Motor neuron (in vitro differentiated cells): ENCODE data around the gene KRTAP12-3. TPM values are rescaled to one million over a fixed set of nuclear protein-coding genes. Genes with fewer than 3 reads are reported as not detected.

Experiments used
- ATAC-seq, 8 experiments: fragments of 200-7000 bp; cut with Tn5 transposase; replicated peaks in 6 of 8; 2 replicates each; pipeline ENCODE4 v1.8.0; 2021; ENCODE audit warnings: mild to moderate bottlenecking in 8 of 8, moderate library complexity in 8 of 8
- H3K27ac ChIP-seq, 2 donors: fragments of 250-450 bp; sonication (Bioruptor Pico); 2 replicates each; pipeline ENCODE4 v1.9.0; 2021; ENCODE audit warnings: antibody characterized with exemption in 2 of 2, mild to moderate bottlenecking in 2 of 2, moderate library complexity in 1 of 2
- H3K4me1 ChIP-seq, 2 donors: fragments of 250-450 bp; sonication (Bioruptor Pico); replicated peaks in 1 of 2; 2 replicates each; pipeline ENCODE4 v1.6.1; 2021; ENCODE audit warnings: antibody characterized with exemption in 2 of 2, mild to moderate bottlenecking in 2 of 2, moderate library complexity in 1 of 2
- H3K4me3 ChIP-seq, 5 donors: fragments of 250-450 bp; sonication (Bioruptor Pico); 2 replicates each; pipeline ENCODE4 v1.9.0; 2021; ENCODE audit warnings: antibody characterized with exemption in 5 of 5, mild to moderate bottlenecking in 5 of 5, moderate library complexity in 4 of 5
- WGBS, 10 experiments: fragments of 450-650 bp; shearing (Covaris generic); methylation state at CpG; one replicate each; pipeline ENCODE4 v1.0.0; 2022; 5-methylcytosine and 5-hydroxymethylcytosine counted together
- in situ Hi-C, 9 experiments: fragments of 400-800 bp; cut with MboI; loops; one replicate each; pipeline ENCODE4 v1.15.0; 2021; ENCODE audit warnings: low sequenced_read_pairs in 9 of 9, low pct_unique_long_range_greater_than_20kb in 2 of 9; ENCODE audit not compliant: unreplicated experiment in 9 of 9
- total RNA-seq, 8 experiments: library from RNA; unstranded; fragments of 300-600 nt; gene quantifications; 2 replicates each; pipeline versions ENCODE4 v1.2.3 to v1.2.4, GENCODE V29; 2022

Gene KRTAP12-3
- total RNA-seq, 8 experiments from 2014 or later = not detected

DNA sequence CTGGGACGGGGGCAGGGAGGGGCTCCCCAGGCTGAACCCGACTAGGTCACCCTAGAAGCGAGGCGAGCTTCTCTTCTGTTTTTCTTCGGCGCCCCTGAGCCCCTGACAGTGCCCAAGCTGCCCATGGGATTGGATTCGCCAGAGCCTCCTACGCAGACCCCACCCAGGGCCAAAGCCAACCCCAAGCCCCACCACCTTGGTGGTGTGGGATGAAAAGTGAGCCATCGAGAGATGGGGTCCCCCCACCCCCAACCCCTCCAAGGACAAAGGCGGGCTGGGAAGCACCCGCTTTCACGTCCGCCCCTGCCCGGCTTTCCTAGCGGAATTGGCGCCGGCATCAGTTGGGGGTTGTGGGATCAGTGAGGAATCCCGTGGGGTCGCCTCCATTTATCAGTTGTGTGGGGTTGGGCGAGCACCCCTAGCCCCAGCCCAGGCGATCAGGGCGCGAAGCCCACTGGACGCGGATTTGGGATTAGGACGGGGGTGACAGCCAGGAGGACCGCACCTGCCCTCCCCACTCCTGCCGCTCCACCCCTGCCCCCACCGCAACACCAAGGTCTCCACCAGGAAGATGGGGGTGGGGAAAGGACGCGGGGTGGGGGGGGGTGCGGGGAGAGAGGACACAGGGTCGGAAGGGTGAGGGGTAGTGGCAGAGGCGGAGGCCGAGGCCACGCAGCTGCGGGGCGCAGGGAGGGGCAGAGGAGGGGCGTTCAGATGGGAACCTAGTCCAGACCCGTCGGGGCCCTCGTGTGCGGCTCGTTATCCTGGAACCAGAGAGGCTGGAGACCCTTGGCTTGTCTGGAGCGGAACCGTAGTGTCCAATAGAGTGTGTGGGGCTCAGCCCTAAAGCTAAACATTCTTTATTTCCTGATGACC is 49.2 kb downstream of the KRTAP12-3 start:
- in situ Hi-C loops = no loop called here
- H3K4me1 ChIP-seq = peaks cover 47 to 53% of the 10 kb centered on the region in 2 donors
- H3K27ac ChIP-seq = no peak overlapping the region

More for the DNA sequence above, 49.2 kb downstream of the KRTAP12-3 start:
- H3K4me3 ChIP-seq = no peak overlapping the region
- no peak for ATAC-seq
- 0 to 40% (median 0%) methylated on average over 1 to 2 of the region's 46 CpGs; no CpG with 5 or more reads in 7 of the 10 experiments for WGBS, 10 experiments

Other genes with a start within 250 kb of the KRTAP12-3 start
- gene LRRC3, start 202.4 kb upstream of the KRTAP12-3 start, total RNA-seq = 1 to 10 TPM in 5 of 8 experiments, under 1 TPM in 3; 0.18 to 4.8 (median 2.6) TPM
- gene KRTAP10-1, start 117.7 kb upstream of the KRTAP12-3 start, total RNA-seq = 1 to 10 TPM in 1 of 8 experiments, under 1 TPM in 2, not detected in 5; 0.18 to 1.1 (median 0.25) TPM
- gene KRTAP10-2, start 106.4 kb upstream of the KRTAP12-3 start, total RNA-seq = 1 to 10 TPM in 1 of 8 experiments, under 1 TPM in 3, not detected in 4; 0.17 to 1.1 (median 0.47) TPM
- gene KRTAP10-3, start 99.1 kb upstream of the KRTAP12-3 start, total RNA-seq = 1 to 10 TPM in 1 of 8 experiments, under 1 TPM in 4, not detected in 3; 0.23 to 1.1 (median 0.46) TPM
- under 1 TPM in 3 of 8 experiments, not detected in 5; 0.41 to 1.00 (median 0.87) TPM for gene KRTAP10-4, start 84.2 kb upstream of the KRTAP12-3 start, total RNA-seq
- gene KRTAP10-5, start 77.3 kb upstream of the KRTAP12-3 start, total RNA-seq = 1 to 10 TPM in 1 of 8 experiments, under 1 TPM in 3, not detected in 4; 0.17 to 1.1 (median 0.43) TPM
- gene KRTAP10-6, start 65.4 kb upstream of the KRTAP12-3 start, total RNA-seq = under 1 TPM in 4 of 8 experiments, not detected in 4; 0.23 to 0.71 (median 0.35) TPM
- under 1 TPM in 3 of 8 experiments, not detected in 5; 0.13 to 0.47 (median 0.20) TPM for gene KRTAP10-7, start 57.3 kb upstream of the KRTAP12-3 start, total RNA-seq
- under 1 TPM in 4 of 8 experiments, not detected in 4; 0.41 to 0.67 (median 0.44) TPM for gene KRTAP10-8, start 45.9 kb upstream of the KRTAP12-3 start, total RNA-seq
- 1 to 10 TPM in 1 of 8 experiments, under 1 TPM in 4, not detected in 3; 0.18 to 1.0 (median 0.46) TPM for gene KRTAP10-9, start 30.8 kb upstream of the KRTAP12-3 start, total RNA-seq
- gene KRTAP10-10, start 20.6 kb upstream of the KRTAP12-3 start, total RNA-seq = 1 to 10 TPM in 1 of 8 experiments, under 1 TPM in 3, not detected in 4; 0.17 to 1.1 (median 0.51) TPM
- gene KRTAP10-11, start 11.5 kb upstream of the KRTAP12-3 start, total RNA-seq = under 1 TPM in 2 of 8 experiments, not detected in 6; 0.49 to 0.66 TPM
- gene KRTAP12-4, start 3.3 kb upstream of the KRTAP12-3 start, total RNA-seq = not detected
- gene KRTAP12-2, start 9.0 kb downstream of the KRTAP12-3 start, total RNA-seq = not detected
- under 1 TPM in 1 of 8 experiments, not detected in 7; 0.90 TPM for gene KRTAP12-1, start 24.2 kb downstream of the KRTAP12-3 start, total RNA-seq
- gene KRTAP10-12, start 39.2 kb downstream of the KRTAP12-3 start, total RNA-seq = under 1 TPM in 3 of 8 experiments, not detected in 5; 0.29 to 0.85 (median 0.56) TPM
- gene TSPEAR, start 53.6 kb downstream of the KRTAP12-3 start, total RNA-seq = under 1 TPM in 7 of 8 experiments, not detected in 1; 0.21 to 0.66 (median 0.31) TPM
- gene UBE2G2, start 143.9 kb downstream of the KRTAP12-3 start, total RNA-seq = 100 to 1,000 TPM in 2 of 8 experiments, 10 to 100 TPM in 6; 32.6 to 142 (median 54.7) TPM
- 100 to 1,000 TPM in 1 of 8 experiments, 10 to 100 TPM in 7; 46.6 to 103 (median 56.9) TPM for gene SUMO3, start 160.1 kb downstream of the KRTAP12-3 start, total RNA-seq
- 100 to 1,000 TPM in 3 of 8 experiments, 10 to 100 TPM in 5; 62.1 to 226 (median 85.5) TPM for gene PTTG1IP, start 215.8 kb downstream of the KRTAP12-3 start, total RNA-seq